Duodenal mucosa (tissue), 2 donors: ENCODE data around the gene NR1H4.

ENCODE experiments used
- H3K27ac ChIP-seq: one replicate; pipeline ENCODE4 v1.7.0; 2013; ENCODE audit warnings: low read depth, low read length
- H3K27me3 ChIP-seq, 2 donors: one replicate each; pipeline ENCODE4 v1.7.0; 2013; ENCODE audit warnings: low read length in 2 of 2, control low read depth in 1 of 2; ENCODE audit not compliant: insufficient read depth in 2 of 2, control insufficient read depth in 1 of 2
- H3K36me3 ChIP-seq, 2 donors: one replicate each; pipeline ENCODE4 v1.7.0; 2013; ENCODE audit warnings: low read length in 2 of 2, control low read depth in 1 of 2; ENCODE audit not compliant: insufficient read depth in 2 of 2, control insufficient read depth in 1 of 2
- H3K4me1 ChIP-seq, 2 donors: one replicate each; pipeline ENCODE4 v1.7.0; 2013; ENCODE audit warnings: low read length in 2 of 2, control low read depth in 1 of 2; ENCODE audit not compliant: insufficient read depth in 2 of 2, control insufficient read depth in 1 of 2
- H3K4me3 ChIP-seq, 2 donors: one replicate each; pipeline ENCODE4 v1.7.0; 2013; ENCODE audit warnings: low read length in 2 of 2, low read depth in 1 of 2
- H3K9ac ChIP-seq, 2 donors: one replicate each; pipeline ENCODE4 v1.7.0; 2013; ENCODE audit warnings: low read length in 2 of 2, low read depth in 1 of 2
- H3K9me3 ChIP-seq, 2 donors: one replicate each; pipeline ENCODE4 v1.7.0; 2013; ENCODE audit warnings: low read length in 2 of 2, control low read depth in 1 of 2; ENCODE audit not compliant: control insufficient read depth in 1 of 2

The NR1H4 gene

GRCh38 chr12:100528471-100529127 lies 54.9 kb downstream of the NR1H4 start:
- H3K4me3 ChIP-seq: no peak overlapping the region
- no peak overlapping the region for H3K27ac ChIP-seq

GRCh38 chr12:100529756-100530350 lies 56.2 kb downstream of the NR1H4 start:
- Histone ChIP-seq H3K4me3 (no peak overlapping the region), H3K27ac (no peak overlapping the region), H3K9me3 (no peaks in the 10 kb centered on the region), H3K9ac (no peak overlapping the region), H3K4me1 (peaks cover 21 to 23% of the 10 kb centered on the region in 2 donors), H3K27me3 (no peaks in the 10 kb centered on the region), H3K36me3 (no peaks in the 10 kb centered on the region)

More at GRCh38 chr12:100528471-100529127, 54.9 kb downstream of the NR1H4 start:
- Histone ChIP-seq H3K27me3 (no peaks in the 10 kb centered on the region), H3K9me3 (no peaks in the 10 kb centered on the region), H3K36me3 (no peaks in the 10 kb centered on the region), H3K4me1 (peaks cover 22 to 23% of the 10 kb centered on the region in 2 donors), H3K9ac (no peak overlapping the region)

GRCh38 chr12:100533376-100533775 lies 59.7 kb downstream of the NR1H4 start:
- no peaks in the 10 kb centered on the region for H3K36me3 ChIP-seq
- H3K27me3 ChIP-seq: no peaks in the 10 kb centered on the region
- no peaks in the 10 kb centered on the region for H3K9me3 ChIP-seq
- no peak overlapping the region for H3K9ac ChIP-seq
- H3K27ac ChIP-seq: no peak overlapping the region
- peaks cover 9 to 13% of the 10 kb centered on the region in 2 donors for H3K4me1 ChIP-seq
- H3K4me3 ChIP-seq: no peak overlapping the region

GRCh38 chr12:100534625-100535227 lies 61.1 kb downstream of the NR1H4 start:
- no peaks in the 10 kb centered on the region for H3K27me3 ChIP-seq
- no peaks in the 10 kb centered on the region for H3K36me3 ChIP-seq
- no peaks in the 10 kb centered on the region for H3K9me3 ChIP-seq
- peaks cover 0 to 3% of the 10 kb centered on the region in 2 donors for H3K4me1 ChIP-seq
- H3K27ac ChIP-seq: no peak overlapping the region
- no peak overlapping the region for H3K4me3 ChIP-seq
- no peak overlapping the region for H3K9ac ChIP-seq

- H3K9me3 ChIP-seq: no peaks in the 10 kb centered on the region
- H3K36me3 ChIP-seq: peaks cover 4 to 7% of the 10 kb centered on the region in 2 donors
- no peak overlapping the region for H3K9ac ChIP-seq
- H3K4me1 ChIP-seq: no peaks in the 10 kb centered on the region
- no peak overlapping the region for H3K4me3 ChIP-seq
- no peaks in the 10 kb centered on the region for H3K27me3 ChIP-seq
- H3K27ac ChIP-seq: no peak overlapping the region
These were observed 65.5 kb downstream of the NR1H4 start for GRCh38 chr12:100539202-100539601.

GRCh38 chr12:100544165-100544564 lies 70.5 kb downstream of the NR1H4 start:
- H3K9ac ChIP-seq: no peak overlapping the region
- no peaks in the 10 kb centered on the region for H3K4me1 ChIP-seq
- H3K27ac ChIP-seq: no peak overlapping the region
- peaks cover 13 to 14% of the 10 kb centered on the region in 2 donors for H3K36me3 ChIP-seq
- H3K9me3 ChIP-seq: no peaks in the 10 kb centered on the region
- H3K27me3 ChIP-seq: no peaks in the 10 kb centered on the region
- H3K4me3 ChIP-seq: no peak overlapping the region

GRCh38 chr12:100545092-100545491 lies 71.4 kb downstream of the NR1H4 start:
- Histone ChIP-seq H3K27ac (no peak overlapping the region), H3K9me3 (no peaks in the 10 kb centered on the region), H3K9ac (no peak overlapping the region), H3K36me3 (peaks cover 14 to 15% of the 10 kb centered on the region in 2 donors), H3K27me3 (no peaks in the 10 kb centered on the region), H3K4me3 (no peak overlapping the region), H3K4me1 (no peaks in the 10 kb centered on the region)

GRCh38 chr12:100553936-100554335 lies 80.3 kb downstream of the NR1H4 start:
- Histone ChIP-seq H3K9me3 (no peaks in the 10 kb centered on the region), H3K4me1 (peaks cover 3 to 10% of the 10 kb centered on the region in 2 donors), H3K27ac (no peak overlapping the region), H3K36me3 (peaks cover 0 to 17% of the 10 kb centered on the region in 2 donors), H3K27me3 (no peaks in the 10 kb centered on the region), H3K9ac (peak overlapping the region in 1 of 2 donors; percentile 4), H3K4me3 (no peak overlapping the region)

- Histone ChIP-seq H3K27ac (no peak overlapping the region), H3K9me3 (no peaks in the 10 kb centered on the region), H3K27me3 (no peaks in the 10 kb centered on the region), H3K4me1 (peaks cover 3 to 10% of the 10 kb centered on the region in 2 donors), H3K36me3 (peaks cover 0 to 14% of the 10 kb centered on the region in 2 donors), H3K4me3 (no peak overlapping the region), H3K9ac (no peak overlapping the region)
These were observed 81.0 kb downstream of the NR1H4 start for GRCh38 chr12:100554608-100555077.

- Histone ChIP-seq H3K27ac (no peak overlapping the region), H3K9me3 (no peaks in the 10 kb centered on the region), H3K4me1 (peaks cover 3 to 10% of the 10 kb centered on the region in 2 donors), H3K9ac (no peak overlapping the region), H3K27me3 (no peaks in the 10 kb centered on the region), H3K4me3 (no peak overlapping the region), H3K36me3 (peaks cover 0 to 14% of the 10 kb centered on the region in 2 donors)
These were observed 82.1 kb downstream of the NR1H4 start for GRCh38 chr12:100555722-100556121.
